ENCODE data around the gene PTPRK. TPM values are rescaled to one million over a fixed set of nuclear protein-coding genes. Genes with fewer than 3 reads are reported as not detected.

Gene PTPRK
- total RNA-seq, 2 donors from 2014 or later, result 94.1 to 117 TPM

DNA sequence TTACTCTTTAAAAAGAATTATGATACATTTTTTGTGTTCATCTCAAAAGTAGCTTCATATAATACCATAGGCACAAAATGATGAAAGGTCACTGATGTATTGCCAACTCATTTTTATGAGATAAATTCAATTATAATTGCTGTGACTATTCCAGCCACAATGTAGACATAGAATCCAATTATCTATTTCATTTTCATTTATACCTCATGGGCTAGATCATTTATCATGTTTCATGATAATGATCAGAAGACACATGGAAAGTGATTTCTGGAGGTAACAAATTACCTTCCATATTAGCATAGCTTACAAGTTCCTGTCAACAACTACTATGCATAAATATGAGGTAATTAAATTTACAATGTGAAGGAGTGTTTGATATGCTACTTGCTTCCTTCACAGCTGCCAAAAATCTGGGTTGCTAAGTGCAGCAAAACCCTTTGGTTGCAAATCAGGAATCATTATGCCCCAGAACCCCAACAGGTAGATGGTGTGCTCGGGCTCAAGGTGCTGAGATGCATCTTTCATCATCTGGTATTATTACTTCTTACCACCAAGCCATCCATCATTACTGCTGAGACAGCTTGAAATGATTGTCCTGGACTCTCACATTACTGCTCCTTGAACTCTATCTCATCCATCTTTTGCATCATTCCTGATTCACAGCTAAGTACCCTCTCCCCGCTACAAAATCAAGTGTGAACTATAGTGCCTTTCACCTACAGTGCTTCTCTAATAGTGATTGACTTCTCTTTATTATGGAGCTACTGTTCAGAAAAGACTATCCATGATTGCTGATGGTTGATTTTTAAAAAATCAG is 313.6 kb downstream of the PTPRK start:
- intact Hi-C loops (cut with DNase I), result no loop called here
- no peak overlapping the region for H3K9ac ChIP-seq (ENCODE audit: low read depth in 2 of 2, low read length in 2 of 2)
- DNase-seq, result no peak

DNA sequence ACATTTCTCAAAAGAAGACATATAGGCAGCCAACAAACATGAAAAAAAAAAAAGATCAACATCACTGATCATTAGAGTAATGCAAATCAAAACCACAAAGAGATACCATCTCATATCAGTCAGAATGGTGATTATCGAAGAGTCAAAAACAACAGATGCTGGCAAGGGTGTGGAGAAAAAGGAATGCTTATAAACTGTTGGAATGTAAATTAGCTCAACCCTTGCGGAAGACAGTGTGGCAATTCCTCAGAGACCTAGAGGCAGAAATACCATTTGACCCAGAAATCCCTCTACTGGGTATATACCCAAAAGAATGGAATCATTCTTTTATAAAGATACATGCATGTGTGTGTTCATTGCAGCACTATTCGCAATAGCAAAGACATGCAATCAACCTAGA is 315.8 kb downstream of the PTPRK start:
- DNase-seq, result no peak
- H3K4me3 ChIP-seq, result no peak overlapping the region
- intact Hi-C loops (cut with DNase I), result no loop called here
- no peaks in the 10 kb centered on the region for H3K27me3 ChIP-seq
- no peaks in the 10 kb centered on the region for H3K4me1 ChIP-seq
- no peaks in the 10 kb centered on the region for H3K36me3 ChIP-seq
- H3K9me3 ChIP-seq, result no peaks in the 10 kb centered on the region
- H3K9ac ChIP-seq (ENCODE audit: low read depth in 2 of 2, low read length in 2 of 2), result no peak overlapping the region
- TF ChIP-seq, protein P1, sequence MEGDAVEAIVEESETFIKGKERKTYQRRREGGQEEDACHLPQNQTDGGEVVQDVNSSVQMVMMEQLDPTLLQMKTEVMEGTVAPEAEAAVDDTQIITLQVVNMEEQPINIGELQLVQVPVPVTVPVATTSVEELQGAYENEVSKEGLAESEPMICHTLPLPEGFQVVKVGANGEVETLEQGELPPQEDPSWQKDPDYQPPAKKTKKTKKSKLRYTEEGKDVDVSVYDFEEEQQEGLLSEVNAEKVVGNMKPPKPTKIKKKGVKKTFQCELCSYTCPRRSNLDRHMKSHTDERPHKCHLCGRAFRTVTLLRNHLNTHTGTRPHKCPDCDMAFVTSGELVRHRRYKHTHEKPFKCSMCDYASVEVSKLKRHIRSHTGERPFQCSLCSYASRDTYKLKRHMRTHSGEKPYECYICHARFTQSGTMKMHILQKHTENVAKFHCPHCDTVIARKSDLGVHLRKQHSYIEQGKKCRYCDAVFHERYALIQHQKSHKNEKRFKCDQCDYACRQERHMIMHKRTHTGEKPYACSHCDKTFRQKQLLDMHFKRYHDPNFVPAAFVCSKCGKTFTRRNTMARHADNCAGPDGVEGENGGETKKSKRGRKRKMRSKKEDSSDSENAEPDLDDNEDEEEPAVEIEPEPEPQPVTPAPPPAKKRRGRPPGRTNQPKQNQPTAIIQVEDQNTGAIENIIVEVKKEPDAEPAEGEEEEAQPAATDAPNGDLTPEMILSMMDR (IDR thresholded peaks at IDR 0.05), result no peak
- no peak overlapping the region for H3K27ac ChIP-seq

More for the DNA sequence above, 313.6 kb downstream of the PTPRK start:
- Histone ChIP-seq H3K36me3 (no peaks in the 10 kb centered on the region), H3K9me3 (no peaks in the 10 kb centered on the region), H3K4me1 (no peaks in the 10 kb centered on the region), H3K27me3 (no peaks in the 10 kb centered on the region), H3K4me3 (no peak overlapping the region), H3K27ac (no peak overlapping the region)
- TF ChIP-seq, protein P1 (IDR thresholded peaks at IDR 0.05), result no peak

GRCh38 chr6:128202169-128202765 is 318.1 kb downstream of the PTPRK start:
- intact Hi-C loops (cut with DNase I), result no loop called here
- H3K27ac ChIP-seq, result no peak overlapping the region
- no peaks in the 10 kb centered on the region for H3K36me3 ChIP-seq
- no peak overlapping the region for H3K9ac ChIP-seq (ENCODE audit: low read depth in 2 of 2, low read length in 2 of 2)
- TF ChIP-seq, protein P1 (IDR thresholded peaks at IDR 0.05), result no peak
- H3K27me3 ChIP-seq, result no peaks in the 10 kb centered on the region
- H3K4me1 ChIP-seq, result peaks cover 7% of the 10 kb centered on the region
- H3K9me3 ChIP-seq, result no peaks in the 10 kb centered on the region
- no peak for DNase-seq
- H3K4me3 ChIP-seq, result no peak overlapping the region

GRCh38 chr6:128200789-128201188 is 319.6 kb downstream of the PTPRK start:
- no peak overlapping the region for H3K9ac ChIP-seq (ENCODE audit: low read depth in 2 of 2, low read length in 2 of 2)
- H3K36me3 ChIP-seq, result no peaks in the 10 kb centered on the region
- H3K27ac ChIP-seq, result no peak overlapping the region
- H3K4me1 ChIP-seq, result peaks cover 7% of the 10 kb centered on the region
- no peaks in the 10 kb centered on the region for H3K9me3 ChIP-seq
- no peak overlapping the region for H3K4me3 ChIP-seq
- H3K27me3 ChIP-seq, result no peaks in the 10 kb centered on the region
- intact Hi-C loops (cut with DNase I), result no loop called here
- no peak for DNase-seq
- TF ChIP-seq, protein P1 (IDR thresholded peaks at IDR 0.05), result no peak

DNA sequence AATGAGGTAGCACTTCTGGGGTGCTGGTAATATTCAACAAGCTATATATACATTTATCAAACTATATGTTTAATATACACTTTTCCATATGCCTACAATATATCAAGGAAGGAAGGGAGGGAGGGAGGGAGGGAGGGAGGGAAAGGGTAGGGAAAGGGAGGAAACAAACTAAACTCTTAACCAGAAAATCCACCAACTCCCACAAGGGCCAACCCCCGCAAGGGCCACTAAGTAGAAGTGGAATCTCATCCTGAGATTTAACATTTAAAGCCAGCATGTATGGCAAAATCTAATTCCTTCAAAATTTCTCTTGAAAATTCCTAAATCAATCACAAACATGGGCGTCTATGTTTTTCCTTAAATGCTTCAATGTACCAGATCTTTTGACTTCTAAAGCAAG is 320.9 kb downstream of the PTPRK start:
- Histone ChIP-seq H3K4me1 (peaks cover 7% of the 10 kb centered on the region), H3K9ac (ENCODE audit: low read depth in 2 of 2, low read length in 2 of 2) (no peak overlapping the region), H3K4me3 (no peak overlapping the region), H3K27me3 (no peaks in the 10 kb centered on the region), H3K9me3 (no peaks in the 10 kb centered on the region), H3K27ac (no peak overlapping the region), H3K36me3 (no peaks in the 10 kb centered on the region)
- no peak for DNase-seq
- TF ChIP-seq, protein P1 (IDR thresholded peaks at IDR 0.05), result no peak
- intact Hi-C loops (cut with DNase I), result no loop called here

Measured in colonic mucosa (tissue), 4 donors.